ENCODE data around the gene CYP2W1. TPM values are rescaled to one million over a fixed set of nuclear protein-coding genes. Genes with fewer than 3 reads are reported as not detected.
A peak's percentile ranks its signal among the peaks of the same experiment; 100 is the strongest.

CYP2W1 gene
- total and polyA plus RNA-seq, 10 of the 15 experiments (the other 5 are each of a cell fraction or from before 2014, with no cell fraction given), result not detected

- 96% methylated on average over 24 of the region's 24 CpGs for WGBS (ENCODE audit: insufficient coverage, insufficient replicate concordance, low lambda C conversion rate, missing lambda C conversion rate)
- ATAC-seq (no peak), DNase-seq (ENCODE audit: low read depth, low spot score) (no peak), FAIRE-seq (no peak)
- intact Hi-C loops (cut with micrococcal nuclease; ENCODE audit: unreplicated experiment), result no loop called here
- H3K9ac ChIP-seq (ENCODE audit: control insufficient read depth, insufficient read depth, low read length), result no peak overlapping the region
- in situ Hi-C loops (cut with MboI), result no loop called here
- peaks cover 23 to 37% of the 10 kb centered on the region in 2 experiments for H3K36me3 ChIP-seq (ENCODE audit: control insufficient read depth in 2 of 2, insufficient read depth in 2 of 2, low read length in 1 of 2)
- peaks cover 8% of the 10 kb centered on the region for H3K4me1 ChIP-seq (ENCODE audit: control insufficient read depth, insufficient read depth, low read length)
- H4K20me1 ChIP-seq (ENCODE audit: control insufficient read depth, insufficient read depth), result peaks cover 3% of the 10 kb centered on the region; the same call in 1 of the 2 replicates
- CTCF ChIA-PET, result interaction anchor here (0.6 kb wide), 1 partner anchor 46 kb away, joined by 3 read pairs; no protein-coding TSS in a partner anchor
- H3K4me2 ChIP-seq (ENCODE audit: control insufficient read depth, insufficient read depth), result no peak overlapping the region
- no peaks in the 10 kb centered on the region for H3K27me3 ChIP-seq (replicated peaks in 1 of 2; ENCODE audit: control insufficient read depth in 2 of 2, insufficient read depth in 2 of 2, low read length in 1 of 2)
- BruUV-seq (replicated peaks), result no TSS peak
- no peaks in the 10 kb centered on the region for H3K9me3 ChIP-seq (replicated peaks; ENCODE audit: control insufficient read depth, insufficient read depth, low read length)
- no peak overlapping the region for H3K4me3 ChIP-seq
- SMC1A ChIA-PET (ENCODE audit: uncharacterized antibody, unreplicated experiment), result no interaction called here
- peak; percentile 34; the same call in 1 of the 2 replicates for TF ChIP-seq POLR2A (IDR thresholded peaks at IDR 0.05; ENCODE audit: low read depth, low read length)
- TF ChIP-seq RB1 (IDR thresholded peaks at IDR 0.05; ENCODE audit: borderline replicate concordance), result no peak
- TF ChIP-seq LARP7 (IDR thresholded peaks at IDR 0.05), result no peak
- no peak for TF ChIP-seq MEF2B (IDR thresholded peaks at IDR 0.05; ENCODE audit: partially characterized antibody, poor library complexity, severe bottlenecking)
- TF ChIP-seq CBX3 (IDR thresholded peaks at IDR 0.05; ENCODE audit: borderline replicate concordance, low read depth), result no peak
- no peak for TF ChIP-seq POLR2AphosphoS2 (IDR thresholded peaks at IDR 0.05; ENCODE audit: low read depth, low read length)
- TF ChIP-seq TBL1XR1 (IDR thresholded peaks at IDR 0.05; ENCODE audit: low read depth, low read length), result no peak
- TF ChIP-seq BCL11A (IDR thresholded peaks at IDR 0.05; ENCODE audit: low read depth, low read length), result no peak
- no peak overlapping the region for H2AFZ ChIP-seq (ENCODE audit: control insufficient read depth, low read depth, low read length)
- POLR2A ChIA-PET, result interaction anchor here (0.7 kb wide), 1 partner anchor 198 kb away, joined by 3 read pairs; no protein-coding TSS in a partner anchor
- peaks cover 24% of the 10 kb centered on the region for H3K79me2 ChIP-seq (ENCODE audit: control insufficient read depth, insufficient read depth, low read length)
- RAD21 ChIA-PET (ENCODE audit: unreplicated experiment), result interaction anchor here (1.1 kb wide), 1 partner anchor 58 kb away, joined by 3 read pairs; no protein-coding TSS in a partner anchor
- no peak overlapping the region for H3K27ac ChIP-seq (ENCODE audit: control insufficient read depth, insufficient read depth)
Measured at GRCh38 chr7:968205-969105, 14.5 kb upstream of the CYP2W1 start.
